ENCODE results near the gene ZGPAT.

GRCh38 chr20:63698739-63699465 is 8.9 kb upstream of the ZGPAT start:
- TF ChIP-seq CTCF (IDR thresholded peaks at IDR 0.05; ENCODE audit: poor library complexity, severe bottlenecking) (no peak), POLR2AphosphoS5 (IDR thresholded peaks at IDR 0.05) (no peak), RAD21 (conservative IDR thresholded peaks at IDR 0.05) (no peak), SMC3 (conservative IDR thresholded peaks at IDR 0.05; ENCODE audit: poor library complexity) (no peak), EZH2 (IDR thresholded peaks at IDR 0.05; ENCODE audit: borderline replicate concordance, insufficient read depth, low read length, poor library complexity, severe bottlenecking) (no peak), REST (IDR thresholded peaks at IDR 0.05; ENCODE audit: borderline replicate concordance) (no peak), EP300 (conservative IDR thresholded peaks at IDR 0.05; ENCODE audit: poor library complexity, severe bottlenecking) (no peak), TAF1 (IDR thresholded peaks at IDR 0.05; ENCODE audit: low read depth) (no peak)
